Stimulated activated CD4-positive, alpha-beta T cell treated with anti-CD3 and anti-CD28 coated beads, Interleukin-15, amount 100 ng/mL, for 48 hours (primary cell): ENCODE results near the gene TP53.
"Not testable (repeated sequence)": the region's sequence is repeated elsewhere in the genome, so short reads cannot be mapped to it uniquely, and the experiment has no call there.

Source experiments
- DNase-seq, 2 donors: peaks; one replicate each; pipeline ENCODE4 v3.0.0-alpha.2; 2020; ENCODE audit warnings: low read depth in 2 of 2

The TP53 gene

DNA sequence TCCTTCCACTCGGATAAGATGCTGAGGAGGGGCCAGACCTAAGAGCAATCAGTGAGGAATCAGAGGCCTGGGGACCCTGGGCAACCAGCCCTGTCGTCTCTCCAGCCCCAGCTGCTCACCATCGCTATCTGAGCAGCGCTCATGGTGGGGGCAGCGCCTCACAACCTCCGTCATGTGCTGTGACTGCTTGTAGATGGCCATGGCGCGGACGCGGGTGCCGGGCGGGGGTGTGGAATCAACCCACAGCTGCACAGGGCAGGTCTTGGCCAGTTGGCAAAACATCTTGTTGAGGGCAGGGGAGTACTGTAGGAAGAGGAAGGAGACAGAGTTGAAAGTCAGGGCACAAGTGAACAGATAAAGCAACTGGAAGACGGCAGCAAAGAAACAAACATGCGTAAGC lies 12.4 kb downstream of the TP53 start:
- DNase-seq: no peak

GRCh38 chr17:7673239-7673638 lies 14.1 kb downstream of the TP53 start:
- peak in 1 of 2 donors; percentile 44 for DNase-seq

- no peak for DNase-seq
These were observed 18.8 kb downstream of the TP53 start for GRCh38 chr17:7668482-7668881.

DNA sequence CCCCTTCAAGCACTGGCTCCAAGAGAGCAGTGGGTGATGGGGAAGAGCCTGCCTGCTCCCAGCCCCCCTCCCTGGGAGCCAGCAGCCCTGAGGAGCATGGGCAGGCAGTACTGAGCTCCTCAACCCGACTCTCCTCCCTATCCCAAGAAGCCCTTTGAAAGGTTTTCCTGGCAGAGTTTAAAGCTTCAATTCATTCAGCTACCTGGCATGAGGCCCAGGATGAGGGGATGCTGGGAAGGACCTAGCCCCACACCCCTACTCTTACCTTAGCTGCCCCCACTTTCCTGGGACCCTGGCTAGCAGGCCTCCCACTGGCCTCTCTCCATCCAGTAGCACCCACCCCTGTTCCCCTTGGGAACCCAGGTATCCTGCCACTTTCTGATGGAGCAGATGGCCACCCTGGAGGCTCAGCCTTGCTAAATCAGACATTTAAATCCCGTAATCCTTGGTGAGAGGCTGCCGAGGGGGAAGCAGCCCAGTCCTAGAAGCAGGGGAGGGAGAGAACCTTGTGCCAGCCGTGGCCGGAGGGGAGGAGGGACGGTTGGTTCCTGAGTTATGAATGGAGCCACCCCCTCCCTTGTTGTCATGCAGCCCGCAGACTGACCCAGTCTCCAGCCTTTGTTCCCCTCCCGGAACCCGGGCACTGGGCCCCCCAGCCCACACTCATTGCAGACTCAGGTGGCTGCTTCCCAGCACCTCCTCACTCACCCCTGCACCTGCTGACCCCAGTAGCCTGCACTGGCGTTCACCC lies 19.5 kb downstream of the TP53 start:
- DNase-seq: no peak

DNA sequence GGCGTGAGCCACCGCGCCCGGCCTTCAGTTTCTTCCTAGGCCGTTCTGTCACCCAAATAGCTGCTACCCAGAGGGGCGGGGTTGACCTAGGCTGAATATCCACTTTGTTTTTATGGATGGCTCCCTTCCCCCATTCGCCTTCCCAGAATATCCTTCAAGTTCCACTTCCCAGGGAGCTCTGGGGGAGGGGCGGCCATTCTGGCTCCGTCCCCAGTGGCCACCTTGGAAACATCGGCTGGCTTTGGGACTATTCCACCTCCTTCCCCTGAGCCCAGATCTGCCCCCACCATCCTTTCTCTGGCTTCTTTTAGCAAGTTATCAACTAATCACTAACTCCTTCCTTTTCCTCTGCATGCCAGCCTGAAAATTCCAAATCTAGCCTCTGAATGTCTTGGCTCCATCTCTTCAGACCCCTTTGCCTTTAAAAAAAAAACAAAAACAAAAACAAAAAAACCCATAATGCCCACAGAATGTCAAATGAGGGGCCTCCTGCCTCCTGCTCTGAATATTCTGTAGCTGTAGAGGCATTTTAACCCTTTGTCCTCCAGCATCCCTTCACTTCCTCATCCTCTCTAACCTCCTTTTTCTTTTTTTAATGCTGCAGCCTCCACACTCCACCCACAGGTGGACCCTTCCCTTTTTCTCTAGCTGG lies 30.2 kb downstream of the TP53 start:
- no peak for DNase-seq

- DNase-seq: no peak
These were observed 31.8 kb downstream of the TP53 start for GRCh38 chr17:7655541-7655840.

GRCh38 chr17:7654832-7655540 lies 32.3 kb downstream of the TP53 start:
- no peak for DNase-seq

DNA sequence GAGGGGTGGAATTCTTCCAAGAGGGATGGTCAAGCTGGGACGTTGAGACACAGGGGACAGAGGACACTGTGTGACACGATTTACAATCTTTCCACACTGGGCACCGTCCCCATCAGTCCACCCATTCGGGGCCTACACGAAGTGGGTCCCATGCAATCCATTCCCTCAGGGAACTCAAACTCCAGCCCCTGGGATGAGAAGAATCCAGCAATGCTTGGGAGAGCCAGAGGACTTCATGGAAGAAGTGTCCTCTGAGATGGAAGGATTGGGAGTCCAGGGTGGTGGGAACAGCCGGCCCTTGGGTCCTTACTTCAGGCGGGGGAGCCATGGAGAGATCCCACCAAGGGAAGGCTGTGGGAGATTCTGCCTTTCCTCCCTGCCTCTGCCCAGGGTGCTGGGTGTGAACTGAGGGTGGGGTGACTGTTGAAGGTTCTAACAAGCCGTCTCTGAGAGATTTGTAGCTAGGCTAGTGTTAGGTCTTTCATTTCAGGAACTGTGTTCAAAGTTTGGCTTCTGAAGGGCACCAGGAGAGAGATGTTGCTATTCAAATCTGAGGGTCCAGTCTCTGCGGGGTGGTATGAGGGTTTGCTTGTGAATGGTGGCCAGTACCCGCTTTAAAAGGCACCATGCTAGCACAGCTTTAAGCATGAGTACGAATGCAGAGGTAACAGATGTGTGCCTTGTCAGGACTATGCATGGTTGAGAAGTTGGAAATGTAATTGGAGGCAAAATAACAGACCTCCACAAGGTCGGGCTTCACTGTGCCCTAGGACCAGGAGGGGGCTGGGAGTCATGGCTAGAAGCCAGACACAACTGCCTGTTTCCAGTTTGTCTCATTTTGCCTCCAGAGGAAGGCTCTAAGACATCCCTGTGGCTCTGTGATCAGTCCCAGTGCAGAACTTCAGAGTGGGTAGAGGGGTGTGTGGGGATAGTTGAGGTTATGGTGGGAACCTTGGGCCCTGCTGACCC lies 34.6 kb downstream of the TP53 start:
- no peak for DNase-seq

DNA sequence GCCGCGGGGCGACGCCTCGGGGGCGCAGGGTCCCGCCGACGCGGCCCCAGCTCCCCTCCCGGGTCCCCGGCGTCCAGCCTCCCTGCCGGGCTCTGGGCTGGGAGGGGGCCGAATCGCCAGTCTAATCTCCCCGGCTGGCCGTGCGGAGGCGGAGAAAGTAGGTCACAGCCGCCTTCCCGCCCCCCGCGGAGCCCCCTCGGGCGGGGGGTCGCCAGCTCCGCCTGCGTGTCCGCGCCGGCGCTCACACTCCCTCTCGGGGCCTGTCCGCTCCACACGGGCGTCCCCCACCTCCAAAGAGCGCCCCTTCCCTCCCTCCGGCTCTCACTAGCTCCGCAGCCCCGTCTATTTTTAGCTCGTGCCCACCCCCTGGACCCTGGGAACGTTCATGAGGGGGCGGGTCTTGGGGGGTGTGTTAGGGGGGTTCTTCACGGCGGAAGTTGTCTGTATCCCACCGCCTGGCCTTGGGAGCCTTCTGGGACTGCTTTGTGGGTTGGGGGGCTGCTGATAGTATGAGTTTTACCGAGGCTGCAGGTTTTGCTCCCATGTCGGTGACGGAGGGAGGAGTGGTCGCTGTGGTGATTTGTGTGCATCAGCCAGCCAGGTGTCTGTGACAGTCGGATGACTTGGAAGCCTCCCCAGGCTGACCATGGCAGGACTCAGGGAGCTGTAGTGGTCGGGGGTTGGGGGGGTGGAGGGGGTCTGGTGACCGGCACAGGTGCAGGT lies 35.5 kb downstream of the TP53 start:
- no peak for DNase-seq

GRCh38 chr17:7651097-7651664 lies 36.1 kb downstream of the TP53 start:
- no peak for DNase-seq

- DNase-seq: peak; percentile 41 to 56
These were observed 36.7 kb downstream of the TP53 start, which contains the start of gene ATP1B2 for GRCh38 chr17:7650509-7651096. TSS of gene ATP1B2 (plus strand) at chr17:7650926. CDS start at chr17:7651519, 593 bp downstream.

DNA sequence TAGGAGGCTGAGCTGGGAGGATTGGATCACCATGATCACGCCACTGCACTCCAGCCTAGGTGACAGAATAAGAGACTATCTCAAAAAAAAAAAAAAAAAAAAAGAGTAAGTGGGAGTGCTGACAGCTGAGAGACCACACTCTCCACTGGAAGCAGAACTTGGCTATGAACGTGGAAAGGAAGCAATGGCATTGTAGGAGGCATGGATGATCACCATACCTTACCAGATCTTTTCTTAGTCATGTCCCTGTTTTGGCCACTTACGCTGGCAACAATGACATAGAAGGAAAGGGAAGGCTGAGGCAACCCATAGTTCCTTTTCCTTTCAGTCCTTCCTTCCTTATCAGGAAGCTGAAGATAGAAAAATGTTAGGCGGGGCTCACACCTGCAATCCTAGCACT lies 40.3 kb downstream of the TP53 start:
- no peak for DNase-seq

DNA sequence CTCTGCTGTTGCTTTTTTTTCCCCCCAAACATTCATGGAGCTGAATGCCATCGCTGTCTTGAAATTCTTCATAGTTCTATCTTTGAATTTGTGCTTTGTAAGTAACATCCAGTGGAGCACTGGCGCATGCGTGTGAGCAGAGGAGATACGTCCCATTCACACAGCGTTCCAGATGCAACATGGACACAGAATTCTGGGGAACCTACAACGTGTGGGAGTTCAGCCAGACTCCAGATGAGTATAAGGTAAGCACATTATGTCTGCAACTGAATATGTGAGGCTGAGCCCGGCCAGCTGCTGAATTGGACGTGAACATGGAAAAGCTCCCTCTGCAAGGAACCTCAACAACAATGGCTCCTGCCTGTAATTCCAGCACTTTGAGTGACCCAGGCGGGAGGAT lies 40.8 kb downstream of the TP53 start:
- DNase-seq: no peak

GRCh38 chr17:7644775-7645174 lies 42.5 kb downstream of the TP53 start:
- no peak for DNase-seq

GRCh38 chr17:7641635-7642034 lies 45.7 kb downstream of the TP53 start:
- DNase-seq: not testable (repeated sequence)

GRCh38 chr17:7640783-7641182 lies 46.5 kb downstream of the TP53 start:
- no peak for DNase-seq

- DNase-seq: no peak
These were observed 51.1 kb downstream of the TP53 start for GRCh38 chr17:7636163-7636562.

- DNase-seq: no peak
These were observed 52.9 kb downstream of the TP53 start for GRCh38 chr17:7634384-7634783.

- no peak for DNase-seq
These were observed 54.2 kb downstream of the TP53 start for GRCh38 chr17:7633093-7633492.

DNA sequence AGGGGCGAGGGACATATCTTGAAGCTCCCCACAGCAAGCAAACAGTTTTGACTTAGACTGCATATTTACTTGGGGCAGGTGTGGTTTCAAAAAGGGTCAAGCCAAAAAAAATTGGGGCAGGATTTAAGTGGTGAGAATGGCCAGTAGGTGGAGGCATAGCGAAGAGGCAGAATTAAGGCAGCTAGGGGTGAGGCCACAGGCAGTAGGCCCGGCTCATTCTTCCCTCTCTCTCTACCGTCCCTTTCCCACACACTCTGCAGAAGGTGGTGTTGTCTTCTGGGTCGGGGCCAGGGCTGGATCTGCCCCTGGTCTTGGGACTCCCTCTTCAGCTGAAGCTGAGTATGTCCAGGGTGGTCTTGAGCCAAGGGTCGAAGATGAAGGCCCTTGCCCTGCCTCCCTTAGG lies 54.8 kb downstream of the TP53 start:
- peak in 1 of 2 donors; percentile 18 for DNase-seq
